ENCODE data around the gene FZR1. TPM values are rescaled to one million over a fixed set of nuclear protein-coding genes. Genes with fewer than 3 reads are reported as not detected.

Gene FZR1
- total and polyA plus RNA-seq, 2 of the 13 experiments (the other 11 are each of a cell fraction or from before 2014, with no cell fraction given) = 29.0 to 30.8 TPM

DNA sequence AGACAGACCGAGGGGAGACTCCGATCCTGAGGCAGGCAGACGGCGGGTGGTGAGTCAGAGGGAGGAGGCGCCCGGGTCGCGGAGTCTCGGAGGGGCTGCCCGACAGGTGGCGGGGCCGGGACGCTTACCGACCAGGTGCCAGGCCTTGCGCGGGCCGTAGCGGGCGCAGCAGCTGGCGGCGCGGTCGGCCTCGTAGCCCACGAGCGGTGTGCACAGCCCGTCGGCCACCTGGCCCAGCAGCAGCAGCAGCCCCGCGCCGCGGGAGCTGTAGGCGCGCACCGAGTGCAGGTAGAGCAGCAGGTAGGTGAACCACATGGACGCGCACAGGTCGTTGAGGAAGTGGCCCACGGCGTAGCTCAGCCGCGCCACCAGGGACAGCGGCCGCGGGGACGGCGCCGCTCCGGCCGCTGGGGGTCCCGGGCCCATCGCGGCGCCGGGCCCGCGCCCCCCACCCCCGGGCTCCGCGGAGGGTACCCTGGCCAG, 50.9 kb downstream of the FZR1 start (continued):
- TF ChIP-seq ZNF569 (CRISPR knock-in tag; IDR thresholded peaks at IDR 0.05; ENCODE audit: borderline replicate concordance) (no peak), EEA1 (CRISPR knock-in tag; IDR thresholded peaks at IDR 0.05; ENCODE audit: borderline replicate concordance) (no peak), ZFP36L1 (CRISPR knock-in tag; IDR thresholded peaks at IDR 0.05) (no peak), JUNB (CRISPR knock-in tag; IDR thresholded peaks at IDR 0.05; ENCODE audit: borderline replicate concordance) (no peak), AGO2 (optimal IDR thresholded peaks at IDR 0.05; ENCODE audit: low read depth, low read length) (no peak), PLRG1 (conservative IDR thresholded peaks at IDR 0.05) (no peak), RBAK (CRISPR knock-in tag; IDR thresholded peaks at IDR 0.05) (no peak), PTBP1 (IDR thresholded peaks at IDR 0.05; ENCODE audit: low read depth, low read length, poor library complexity, severe bottlenecking) (no peak), CREB1 (IDR thresholded peaks at IDR 0.05) (no peak), CREB1 (CRISPR knock-in tag; IDR thresholded peaks at IDR 0.05) (no peak), ZNF550 (CRISPR knock-in tag; IDR thresholded peaks at IDR 0.05; ENCODE audit: borderline replicate concordance) (0 out of 2 replicates have a peak, but pooled peaks have one; percentile 24), NCOA5 (CRISPR knock-in tag; IDR thresholded peaks at IDR 0.05) (no peak), ZSCAN21 (CRISPR knock-in tag; IDR thresholded peaks at IDR 0.05; ENCODE audit: borderline replicate concordance) (peak; percentile 6; the same call in 1 of the 2 replicates), KDM5B (CRISPR knock-in tag; IDR thresholded peaks at IDR 0.05; ENCODE audit: borderline replicate concordance) (no peak), RAD21 (CRISPR knock-in tag; IDR thresholded peaks at IDR 0.05) (peak; percentile 40; the same call in 1 of the 2 replicates), KDM6A (CRISPR knock-in tag; IDR thresholded peaks at IDR 0.05; ENCODE audit: low read depth) (no peak), ZNF143 (CRISPR knock-in tag; IDR thresholded peaks at IDR 0.05) (0 out of 2 replicates have a peak, but pooled peaks have one; percentile 1), STAG1 (CRISPR knock-in tag; IDR thresholded peaks at IDR 0.05) (peak; percentile 31; the same call in 1 of the 2 replicates), HOXD1 (CRISPR knock-in tag; IDR thresholded peaks at IDR 0.05) (peak; percentile 55; the same call in 1 of the 2 replicates)
- TF ChIP-seq, protein P1, sequence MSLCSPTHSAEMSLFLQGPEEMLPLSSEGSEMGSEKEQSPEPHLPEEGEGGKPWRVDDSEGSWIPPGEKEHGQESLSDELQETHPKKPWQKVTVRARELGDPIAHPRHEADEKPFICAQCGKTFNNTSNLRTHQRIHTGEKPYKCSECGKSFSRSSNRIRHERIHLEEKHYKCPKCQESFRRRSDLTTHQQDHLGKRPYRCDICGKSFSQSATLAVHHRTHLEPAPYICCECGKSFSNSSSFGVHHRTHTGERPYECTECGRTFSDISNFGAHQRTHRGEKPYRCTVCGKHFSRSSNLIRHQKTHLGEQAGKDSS (CRISPR knock-in tag; IDR thresholded peaks at IDR 0.05; ENCODE audit: borderline replicate concordance, low read depth) = peak; percentile 34; the same call in 1 of the 2 replicates
- TF ChIP-seq, protein P2, sequence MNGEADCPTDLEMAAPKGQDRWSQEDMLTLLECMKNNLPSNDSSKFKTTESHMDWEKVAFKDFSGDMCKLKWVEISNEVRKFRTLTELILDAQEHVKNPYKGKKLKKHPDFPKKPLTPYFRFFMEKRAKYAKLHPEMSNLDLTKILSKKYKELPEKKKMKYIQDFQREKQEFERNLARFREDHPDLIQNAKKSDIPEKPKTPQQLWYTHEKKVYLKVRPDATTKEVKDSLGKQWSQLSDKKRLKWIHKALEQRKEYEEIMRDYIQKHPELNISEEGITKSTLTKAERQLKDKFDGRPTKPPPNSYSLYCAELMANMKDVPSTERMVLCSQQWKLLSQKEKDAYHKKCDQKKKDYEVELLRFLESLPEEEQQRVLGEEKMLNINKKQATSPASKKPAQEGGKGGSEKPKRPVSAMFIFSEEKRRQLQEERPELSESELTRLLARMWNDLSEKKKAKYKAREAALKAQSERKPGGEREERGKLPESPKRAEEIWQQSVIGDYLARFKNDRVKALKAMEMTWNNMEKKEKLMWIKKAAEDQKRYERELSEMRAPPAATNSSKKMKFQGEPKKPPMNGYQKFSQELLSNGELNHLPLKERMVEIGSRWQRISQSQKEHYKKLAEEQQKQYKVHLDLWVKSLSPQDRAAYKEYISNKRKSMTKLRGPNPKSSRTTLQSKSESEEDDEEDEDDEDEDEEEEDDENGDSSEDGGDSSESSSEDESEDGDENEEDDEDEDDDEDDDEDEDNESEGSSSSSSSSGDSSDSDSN (CRISPR knock-in tag; IDR thresholded peaks at IDR 0.05) = peak; percentile 15; the same call in 1 of the 2 replicates
- TF ChIP-seq, protein P3, sequence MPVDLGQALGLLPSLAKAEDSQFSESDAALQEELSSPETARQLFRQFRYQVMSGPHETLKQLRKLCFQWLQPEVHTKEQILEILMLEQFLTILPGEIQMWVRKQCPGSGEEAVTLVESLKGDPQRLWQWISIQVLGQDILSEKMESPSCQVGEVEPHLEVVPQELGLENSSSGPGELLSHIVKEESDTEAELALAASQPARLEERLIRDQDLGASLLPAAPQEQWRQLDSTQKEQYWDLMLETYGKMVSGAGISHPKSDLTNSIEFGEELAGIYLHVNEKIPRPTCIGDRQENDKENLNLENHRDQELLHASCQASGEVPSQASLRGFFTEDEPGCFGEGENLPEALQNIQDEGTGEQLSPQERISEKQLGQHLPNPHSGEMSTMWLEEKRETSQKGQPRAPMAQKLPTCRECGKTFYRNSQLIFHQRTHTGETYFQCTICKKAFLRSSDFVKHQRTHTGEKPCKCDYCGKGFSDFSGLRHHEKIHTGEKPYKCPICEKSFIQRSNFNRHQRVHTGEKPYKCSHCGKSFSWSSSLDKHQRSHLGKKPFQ (CRISPR knock-in tag; IDR thresholded peaks at IDR 0.05; ENCODE audit: insufficient replicate concordance) = no peak
- TF ChIP-seq, protein P4, sequence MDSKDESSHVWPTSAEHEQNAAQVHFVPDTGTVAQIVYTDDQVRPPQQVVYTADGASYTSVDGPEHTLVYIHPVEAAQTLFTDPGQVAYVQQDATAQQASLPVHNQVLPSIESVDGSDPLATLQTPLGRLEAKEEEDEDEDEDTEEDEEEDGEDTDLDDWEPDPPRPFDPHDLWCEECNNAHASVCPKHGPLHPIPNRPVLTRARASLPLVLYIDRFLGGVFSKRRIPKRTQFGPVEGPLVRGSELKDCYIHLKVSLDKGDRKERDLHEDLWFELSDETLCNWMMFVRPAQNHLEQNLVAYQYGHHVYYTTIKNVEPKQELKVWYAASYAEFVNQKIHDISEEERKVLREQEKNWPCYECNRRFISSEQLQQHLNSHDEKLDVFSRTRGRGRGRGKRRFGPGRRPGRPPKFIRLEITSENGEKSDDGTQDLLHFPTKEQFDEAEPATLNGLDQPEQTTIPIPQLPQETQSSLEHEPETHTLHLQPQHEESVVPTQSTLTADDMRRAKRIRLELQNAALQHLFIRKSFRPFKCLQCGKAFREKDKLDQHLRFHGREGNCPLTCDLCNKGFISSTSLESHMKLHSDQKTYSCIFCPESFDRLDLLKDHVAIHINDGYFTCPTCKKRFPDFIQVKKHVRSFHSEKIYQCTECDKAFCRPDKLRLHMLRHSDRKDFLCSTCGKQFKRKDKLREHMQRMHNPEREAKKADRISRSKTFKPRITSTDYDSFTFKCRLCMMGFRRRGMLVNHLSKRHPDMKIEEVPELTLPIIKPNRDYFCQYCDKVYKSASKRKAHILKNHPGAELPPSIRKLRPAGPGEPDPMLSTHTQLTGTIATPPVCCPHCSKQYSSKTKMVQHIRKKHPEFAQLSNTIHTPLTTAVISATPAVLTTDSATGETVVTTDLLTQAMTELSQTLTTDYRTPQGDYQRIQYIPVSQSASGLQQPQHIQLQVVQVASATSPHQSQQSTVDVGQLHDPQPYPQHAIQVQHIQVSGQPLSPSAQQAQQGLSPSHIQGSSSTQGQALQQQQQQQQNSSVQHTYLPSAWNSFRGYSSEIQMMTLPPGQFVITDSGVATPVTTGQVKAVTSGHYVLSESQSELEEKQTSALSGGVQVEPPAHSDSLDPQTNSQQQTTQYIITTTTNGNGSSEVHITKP (CRISPR knock-in tag; IDR thresholded peaks at IDR 0.05; ENCODE audit: low read depth) = no peak

All from HepG2 (cell line).